Lower lobe of right lung (tissue), 2 donors: Measurements from ENCODE around the gene PLA2G2A. TPM values are rescaled to one million over a fixed set of nuclear protein-coding genes. Genes with fewer than 3 reads are reported as not detected.
"Not testable (repeated sequence)": the region's sequence is repeated elsewhere in the genome, so short reads cannot be mapped to it uniquely, and the experiment has no call there.

Experiments used
- ATAC-seq, 2 donors: fragments of 200-7000 bp; cut with Tn5 transposase; one replicate each; pipeline ENCODE4 v1.9.1; 2020 to 2022; ENCODE audit warnings: mild to moderate bottlenecking in 2 of 2, moderate library complexity in 2 of 2
- DNase-seq: peaks from one replicate; pipeline ENCODE4 v3.0.0-alpha.2; 2020
- H3K27ac ChIP-seq: fragments of 200-600 bp; one replicate; pipeline ENCODE4 v1.8.0; 2022
- H3K27me3 ChIP-seq: fragments of 200-600 bp; one replicate; pipeline ENCODE4 v1.8.0; 2022; ENCODE audit warnings: low read depth
- H3K36me3 ChIP-seq: fragments of 200-600 bp; one replicate; pipeline ENCODE4 v1.8.0; 2022; ENCODE audit warnings: mild to moderate bottlenecking
- H3K4me1 ChIP-seq: fragments of 200-600 bp; one replicate; pipeline ENCODE4 v1.8.0; 2022
- H3K4me3 ChIP-seq: fragments of 200-600 bp; one replicate; pipeline ENCODE4 v1.8.0; 2022; ENCODE audit warnings: mild to moderate bottlenecking
- H3K9me3 ChIP-seq: fragments of 200-600 bp; one replicate; pipeline ENCODE4 v1.8.0; 2022
- intact Hi-C: fragments of 100-400 bp; cut with DNase I; formaldehyde crosslinking; loops from one replicate; pipeline ENCODE4 v1.11.0; 2022
- total RNA-seq: library from RNA; stranded (reverse); fragmentation: NEBNext Ultra II Directional; extraction: Animal tissue kit (Norgen Biotek cat#: 25700); gene quantifications from one replicate; pipeline ENCODE4 v1.2.1, GENCODE V29; 2021
- TF ChIP-seq, protein P1 (sequence below): fragments of 200-600 bp; IDR thresholded peaks from one replicate; pipeline ENCODE4 v1.8.0; 2022; ENCODE audit warnings: antibody characterized with exemption, mild to moderate bottlenecking
- donor health status: DM: no; HTN: yes; CAD: no; lungs with severe emphysema.

Gene PLA2G2A
- total RNA-seq, 1 donor from 2014 or later: 181 TPM

DNA sequence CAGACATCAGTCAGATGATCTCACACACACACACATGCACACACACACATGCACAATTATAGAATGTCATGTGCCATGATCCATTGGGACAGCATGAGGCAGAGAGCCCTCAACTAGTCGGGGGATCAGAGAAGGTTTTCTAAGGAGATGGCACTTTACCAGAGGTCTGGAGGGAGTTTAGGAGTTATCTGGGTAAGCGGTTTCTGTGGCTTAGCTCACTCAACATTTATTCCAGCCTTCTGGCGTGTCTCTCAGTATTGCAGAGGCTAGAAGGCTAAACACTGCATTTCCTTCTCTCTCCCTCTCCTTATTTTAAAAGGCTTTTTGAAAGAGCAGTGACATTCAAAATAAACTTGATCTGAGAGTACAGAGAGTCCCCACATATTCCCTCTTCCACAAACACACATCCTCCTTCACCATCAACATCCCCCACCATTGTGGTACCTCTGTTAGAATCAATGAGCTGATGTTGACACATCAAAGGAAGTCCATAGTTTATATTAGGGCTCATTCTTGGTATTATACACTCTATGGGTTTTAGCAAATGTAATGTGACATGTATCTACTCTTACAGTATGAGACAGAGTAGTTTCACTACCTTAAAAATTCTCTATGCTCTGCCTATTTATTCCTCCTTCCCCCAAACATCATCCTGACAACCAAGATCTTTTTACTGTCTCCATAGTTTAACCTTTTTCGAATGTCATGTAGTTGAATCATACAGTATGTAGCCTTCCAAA is 9.0 kb upstream of the PLA2G2A start:
- Histone ChIP-seq H3K4me1 (peaks cover 6% of the 10 kb centered on the region), H3K4me3 (no peak overlapping the region), H3K36me3 (no peaks in the 10 kb centered on the region), H3K9me3 (no peaks in the 10 kb centered on the region), H3K27ac (no peak overlapping the region), H3K27me3 (peaks cover 5% of the 10 kb centered on the region)
- TF ChIP-seq, protein P1, sequence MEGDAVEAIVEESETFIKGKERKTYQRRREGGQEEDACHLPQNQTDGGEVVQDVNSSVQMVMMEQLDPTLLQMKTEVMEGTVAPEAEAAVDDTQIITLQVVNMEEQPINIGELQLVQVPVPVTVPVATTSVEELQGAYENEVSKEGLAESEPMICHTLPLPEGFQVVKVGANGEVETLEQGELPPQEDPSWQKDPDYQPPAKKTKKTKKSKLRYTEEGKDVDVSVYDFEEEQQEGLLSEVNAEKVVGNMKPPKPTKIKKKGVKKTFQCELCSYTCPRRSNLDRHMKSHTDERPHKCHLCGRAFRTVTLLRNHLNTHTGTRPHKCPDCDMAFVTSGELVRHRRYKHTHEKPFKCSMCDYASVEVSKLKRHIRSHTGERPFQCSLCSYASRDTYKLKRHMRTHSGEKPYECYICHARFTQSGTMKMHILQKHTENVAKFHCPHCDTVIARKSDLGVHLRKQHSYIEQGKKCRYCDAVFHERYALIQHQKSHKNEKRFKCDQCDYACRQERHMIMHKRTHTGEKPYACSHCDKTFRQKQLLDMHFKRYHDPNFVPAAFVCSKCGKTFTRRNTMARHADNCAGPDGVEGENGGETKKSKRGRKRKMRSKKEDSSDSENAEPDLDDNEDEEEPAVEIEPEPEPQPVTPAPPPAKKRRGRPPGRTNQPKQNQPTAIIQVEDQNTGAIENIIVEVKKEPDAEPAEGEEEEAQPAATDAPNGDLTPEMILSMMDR: no peak
- intact Hi-C loops: no loop called here
- DNase-seq (no peak), ATAC-seq (no peak)

DNA sequence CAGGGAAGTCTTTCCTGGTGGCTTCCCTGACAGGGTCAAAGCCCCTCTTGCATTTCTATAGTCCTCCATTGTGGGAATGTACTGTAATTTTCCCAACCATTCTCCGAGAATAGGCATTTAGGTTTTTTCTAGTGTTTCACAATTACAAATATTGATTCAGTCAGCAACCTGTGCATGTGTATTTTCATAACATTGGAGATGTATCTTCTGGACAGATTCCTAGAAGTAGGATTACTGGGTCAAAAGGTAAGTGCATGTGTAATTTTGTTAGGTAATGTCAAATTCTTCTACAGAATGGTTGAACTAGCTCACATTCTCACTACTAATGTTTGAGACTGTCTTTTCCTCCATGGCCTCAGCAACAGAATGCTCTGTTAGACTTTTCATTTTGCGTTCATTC is 8.3 kb upstream of the PLA2G2A start:
- H3K27ac ChIP-seq: no peak overlapping the region
- intact Hi-C loops: no loop called here
- H3K4me1 ChIP-seq: peaks cover 6% of the 10 kb centered on the region
- H3K36me3 ChIP-seq: no peaks in the 10 kb centered on the region
- no peak for ATAC-seq
- TF ChIP-seq, protein P1: no peak
- DNase-seq: no peak
- H3K27me3 ChIP-seq: peaks cover 5% of the 10 kb centered on the region
- no peaks in the 10 kb centered on the region for H3K9me3 ChIP-seq
- H3K4me3 ChIP-seq: no peak overlapping the region

DNA sequence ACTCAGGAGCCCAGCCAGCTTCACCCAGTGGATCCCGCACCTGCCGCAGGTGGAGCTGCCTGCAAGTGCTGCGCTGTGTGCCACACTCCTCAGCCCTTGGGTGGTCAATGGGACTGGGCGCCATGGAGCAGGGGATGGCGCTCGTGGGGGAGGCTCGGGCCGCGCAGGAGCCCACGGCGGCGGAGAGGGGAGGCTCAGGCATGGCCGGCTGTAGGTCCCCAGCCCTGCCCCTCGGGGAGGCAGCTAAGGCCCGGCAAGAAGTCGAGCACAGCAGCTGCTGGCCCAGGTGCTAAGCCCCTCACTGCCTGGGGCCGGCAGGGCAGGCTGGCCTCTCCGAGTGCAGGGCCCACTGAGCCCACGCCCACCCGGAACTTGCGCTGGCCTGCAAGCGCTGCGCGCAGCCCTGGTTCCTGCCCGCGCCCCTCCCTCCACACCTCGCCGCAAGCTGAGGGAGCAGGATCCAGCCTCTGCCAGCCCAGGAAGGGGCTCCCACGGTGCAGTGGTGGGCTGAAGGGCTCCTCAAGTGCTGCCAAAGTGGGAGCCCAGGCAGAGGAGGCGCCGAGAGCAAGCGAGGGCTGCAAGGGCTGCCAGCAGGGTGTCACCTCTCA is 5.1 kb upstream of the PLA2G2A start:
- H3K9me3 ChIP-seq, DNase-seq, H3K36me3 ChIP-seq, H3K27ac ChIP-seq, ATAC-seq, intact Hi-C loops, H3K4me3 ChIP-seq, H3K27me3 ChIP-seq: not testable (repeated sequence)
- peaks cover 19% of the 10 kb centered on the region for H3K4me1 ChIP-seq

GRCh38 chr1:19981507-19982312 is 2.3 kb upstream of the PLA2G2A start:
- ATAC-seq (no peak), DNase-seq (no peak)
- H3K27me3 ChIP-seq: peaks cover 5% of the 10 kb centered on the region
- no peak overlapping the region for H3K4me3 ChIP-seq
- no peak overlapping the region for H3K27ac ChIP-seq
- peaks cover 19% of the 10 kb centered on the region for H3K4me1 ChIP-seq
- TF ChIP-seq, protein P1: no peak
- H3K9me3 ChIP-seq: no peaks in the 10 kb centered on the region
- intact Hi-C loops: no loop called here
- H3K36me3 ChIP-seq: no peaks in the 10 kb centered on the region

DNA sequence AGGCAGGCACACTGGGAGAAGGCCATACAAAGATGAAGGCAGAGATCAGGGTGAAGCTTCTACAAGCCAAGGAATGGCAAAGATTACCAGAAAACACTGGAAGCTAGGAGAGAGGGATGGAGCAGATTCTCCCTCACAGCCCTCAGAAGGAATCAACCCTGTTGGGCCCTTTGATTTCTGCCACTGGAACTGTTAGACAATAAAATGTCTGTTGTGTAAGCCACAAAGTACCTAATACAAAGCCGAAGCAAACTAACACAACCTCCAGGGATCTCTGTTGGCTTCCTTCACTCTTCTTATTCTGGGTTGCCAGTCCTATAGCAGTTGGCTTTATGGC is 1.7 kb upstream of the PLA2G2A start:
- intact Hi-C loops: no loop called here
- Histone ChIP-seq H3K4me1 (peaks cover 19% of the 10 kb centered on the region), H3K4me3 (no peak overlapping the region), H3K36me3 (no peaks in the 10 kb centered on the region), H3K27me3 (peaks cover 5% of the 10 kb centered on the region), H3K9me3 (no peaks in the 10 kb centered on the region), H3K27ac (no peak overlapping the region)
- TF ChIP-seq, protein P1: no peak
- ATAC-seq (no peak), DNase-seq (no peak)

GRCh38 chr1:19980314-19980713 is 896 bp upstream of the PLA2G2A start:
- H3K27ac ChIP-seq: no peak overlapping the region
- intact Hi-C loops: no loop called here
- H3K9me3 ChIP-seq: no peaks in the 10 kb centered on the region
- peak; percentile 20 to 40 for ATAC-seq
- peaks cover 19% of the 10 kb centered on the region for H3K4me1 ChIP-seq
- no peaks in the 10 kb centered on the region for H3K36me3 ChIP-seq
- TF ChIP-seq, protein P1: no peak
- H3K27me3 ChIP-seq: no peaks in the 10 kb centered on the region
- no peak overlapping the region for H3K4me3 ChIP-seq
- DNase-seq: no peak
